CD4-positive, alpha-beta T cell treated with Interleukin-4 for 4 hours (primary cell): ENCODE results near the gene GGPS1.
"Not testable (repeated sequence)": the region's sequence is repeated elsewhere in the genome, so short reads cannot be mapped to it uniquely, and the experiment has no call there.

Experiments used
- DNase-seq: peaks from one replicate; pipeline ENCODE4 v3.0.0-alpha.2; 2020

Gene GGPS1

DNA sequence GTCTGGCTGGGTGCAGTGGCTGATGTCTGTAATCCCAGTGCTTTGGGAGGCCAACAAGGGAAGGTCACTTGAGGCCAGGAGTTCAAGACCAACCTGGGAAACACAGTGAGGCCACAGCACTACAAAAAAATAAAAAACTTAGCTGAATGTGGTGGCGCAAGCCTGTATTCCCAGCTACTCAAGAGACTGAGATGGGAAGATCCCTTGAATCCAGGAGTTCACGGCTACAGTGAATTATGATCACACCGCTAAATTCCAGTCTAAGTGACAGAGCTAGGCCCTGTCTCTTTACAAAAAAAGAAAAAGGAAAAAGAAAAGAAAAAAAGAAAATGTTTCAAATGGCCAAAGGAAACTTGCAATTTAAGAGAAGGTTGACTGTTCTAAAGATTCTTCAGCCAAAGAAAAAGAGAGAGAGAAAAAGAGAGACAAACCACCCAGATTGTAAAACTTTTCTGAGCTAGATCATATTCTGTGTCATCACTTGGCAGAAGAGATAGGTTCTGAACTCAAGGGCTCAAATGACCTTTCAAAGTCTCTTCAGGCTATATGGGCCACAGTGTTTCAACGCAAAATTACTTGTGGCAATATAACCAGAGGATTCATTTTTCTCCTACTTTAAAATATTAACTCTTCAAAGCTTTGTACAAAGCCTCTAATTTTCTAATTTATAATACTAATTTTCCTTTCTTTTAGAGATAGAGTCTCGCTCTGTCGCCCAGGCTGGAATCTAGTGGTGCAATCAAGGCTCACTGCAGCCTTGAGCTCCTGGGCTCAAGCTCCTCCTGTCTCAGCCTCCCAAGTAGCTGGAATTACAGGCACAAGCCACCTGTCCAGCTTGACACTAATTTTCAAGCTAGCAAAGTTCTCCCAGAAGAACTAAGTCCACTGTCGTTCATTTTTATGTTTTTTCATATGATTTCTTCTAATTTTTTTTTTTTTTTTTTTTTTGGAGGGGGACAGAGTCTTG lies 20.9 kb upstream of the GGPS1 start:
- no peak for DNase-seq

DNA sequence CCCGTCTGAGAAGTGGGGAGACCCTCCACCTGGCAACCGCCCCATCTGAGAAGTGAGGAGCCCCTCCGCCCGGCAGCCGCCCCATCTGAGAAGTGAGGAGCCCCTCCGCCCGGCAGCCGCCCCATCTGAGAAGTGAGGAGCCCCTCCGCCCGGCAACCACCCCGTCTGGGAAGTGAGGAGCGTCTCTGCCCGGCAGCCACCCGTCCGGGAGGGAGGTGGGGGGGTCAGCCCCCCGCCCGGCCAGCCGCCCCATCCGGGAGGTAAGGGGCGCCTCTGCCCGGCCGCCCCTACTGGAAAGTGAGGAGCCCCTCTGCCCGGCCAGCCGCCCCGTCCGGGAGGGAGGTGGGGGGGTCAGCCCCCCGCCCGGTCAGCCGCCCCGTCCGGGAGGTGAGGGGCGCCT lies 19.2 kb upstream of the GGPS1 start:
- not testable (repeated sequence) for DNase-seq

- DNase-seq: no peak
These were observed 15.1 kb upstream of the GGPS1 start for GRCh38 chr1:235313262-235313661.

GRCh38 chr1:235313931-235314678 lies 14.3 kb upstream of the GGPS1 start:
- no peak for DNase-seq

DNA sequence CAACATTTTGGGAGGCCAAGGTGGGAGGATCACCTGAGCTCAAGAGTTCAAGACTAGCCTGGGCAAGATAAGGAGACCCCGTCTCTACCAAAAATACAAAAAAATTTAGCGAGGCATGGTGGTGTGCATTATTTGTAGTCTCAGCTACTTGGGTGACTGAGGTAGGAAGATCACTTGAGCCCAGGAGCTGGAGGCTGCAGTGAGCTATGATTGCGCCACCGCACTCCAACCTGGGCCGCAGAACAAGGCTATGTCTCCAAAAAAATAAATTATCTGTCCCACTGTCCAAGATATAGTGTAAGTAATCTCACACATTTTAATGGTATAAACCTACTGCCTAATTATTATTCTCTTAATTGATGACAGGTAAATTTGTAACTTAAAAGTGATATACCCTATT lies 13.2 kb upstream of the GGPS1 start:
- DNase-seq: no peak

GRCh38 chr1:235315735-235316134 lies 12.6 kb upstream of the GGPS1 start:
- DNase-seq: no peak

- no peak for DNase-seq
These were observed 11.2 kb upstream of the GGPS1 start for GRCh38 chr1:235317168-235317567.

GRCh38 chr1:235319255-235319654 lies 9.1 kb upstream of the GGPS1 start:
- no peak for DNase-seq

DNA sequence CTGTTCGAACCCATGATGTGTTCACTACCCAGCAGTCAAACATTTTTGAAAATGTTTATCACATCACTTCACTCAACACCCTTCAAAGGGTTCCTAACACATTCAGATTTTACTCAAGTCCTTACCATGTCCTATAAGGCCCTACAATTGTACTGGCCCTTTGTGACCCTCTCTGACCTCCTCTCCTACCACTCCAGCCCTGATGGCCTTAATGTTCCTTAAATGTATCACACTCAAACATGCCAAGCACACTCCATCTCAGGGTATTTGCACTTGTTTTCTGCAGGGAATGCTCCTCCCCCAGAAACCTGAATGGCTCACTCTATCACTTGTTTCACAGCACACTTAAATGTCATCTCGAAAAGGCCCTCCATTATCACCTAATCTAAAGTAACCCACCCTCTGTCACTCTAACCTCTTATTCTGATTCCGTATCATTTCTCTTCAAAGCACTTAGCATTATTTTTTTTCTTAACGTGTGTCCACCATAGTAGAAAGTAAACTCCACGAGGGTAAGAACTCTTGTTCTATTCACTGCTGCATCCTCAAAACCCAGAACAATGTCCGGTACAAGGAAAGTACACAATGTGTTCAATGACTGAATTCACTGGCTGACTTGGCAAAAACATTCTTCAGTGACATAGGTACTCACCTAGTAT lies 7.7 kb upstream of the GGPS1 start:
- DNase-seq: no peak

- DNase-seq: no peak
These were observed 4.1 kb upstream of the GGPS1 start for GRCh38 chr1:235324296-235324695.

- peak; percentile 27 for DNase-seq
These were observed 3.2 kb upstream of the GGPS1 start for GRCh38 chr1:235325139-235325538.

DNA sequence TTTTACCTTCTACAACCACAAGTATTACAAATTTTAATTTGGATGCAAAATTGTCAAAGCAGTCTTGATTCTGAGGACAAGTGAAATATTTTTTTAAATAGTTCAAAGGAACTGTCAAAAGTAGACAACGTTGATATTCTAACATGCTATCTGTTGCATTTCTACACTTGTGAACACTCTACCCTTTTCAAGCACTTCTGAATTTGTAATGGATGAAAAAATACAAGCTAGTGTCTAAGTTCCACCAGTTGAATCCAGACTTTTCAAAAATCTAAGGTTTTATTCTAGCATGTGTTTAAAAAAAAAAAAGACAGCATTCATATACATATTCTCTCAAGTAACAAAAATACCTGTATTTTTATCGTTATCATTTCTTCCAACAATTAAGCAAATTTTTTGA lies 2.5 kb upstream of the GGPS1 start:
- no peak for DNase-seq

- peak; percentile 54 for DNase-seq
These were observed 1.4 kb upstream of the GGPS1 start for GRCh38 chr1:235326719-235327558.

- DNase-seq: no peak
These were observed 655 bp upstream of the GGPS1 start, which contains the start of gene ARID4B for GRCh38 chr1:235327559-235328270. Gene ARID4B, minus strand, starts transcription at chr1:235328179. Its CDS starts 1,260 bp downstream, at chr1:235326919.

DNA sequence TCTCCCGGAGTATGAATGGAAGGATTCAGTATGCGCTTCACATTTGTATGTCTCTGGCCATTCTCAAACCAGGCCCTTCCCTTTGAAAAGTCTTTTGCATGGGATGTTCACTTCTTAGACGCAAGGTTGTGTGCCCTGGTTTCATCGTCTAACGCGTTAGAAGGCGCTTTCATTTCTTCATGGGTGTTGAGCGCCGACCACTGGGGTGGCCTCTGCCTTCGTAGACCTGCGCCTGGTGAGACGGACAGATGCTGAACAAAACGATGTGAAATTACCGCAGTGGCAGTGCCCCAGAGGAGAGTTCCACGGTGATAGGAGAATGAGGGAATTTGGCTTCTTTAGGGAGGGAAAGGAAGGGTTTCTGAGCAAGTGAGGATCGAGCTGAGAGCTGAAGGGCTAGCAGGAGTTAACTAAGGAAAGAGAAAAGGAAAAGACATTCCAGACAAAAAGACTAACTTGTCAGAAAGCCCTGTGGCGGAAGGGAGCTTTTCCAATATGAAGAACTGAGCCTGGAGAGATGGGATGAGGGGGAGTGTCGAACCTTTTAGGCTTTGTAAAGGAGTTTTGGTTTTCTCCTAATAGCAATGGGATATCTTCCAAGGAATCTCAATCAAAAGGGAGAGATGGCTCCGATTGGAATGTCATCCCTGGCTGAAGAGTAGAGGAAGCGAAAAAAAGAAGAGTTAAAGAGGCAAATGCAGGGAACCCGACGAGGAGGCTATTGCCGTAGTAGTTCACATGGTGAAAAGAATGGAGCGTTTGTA lies 951 bp downstream of the GGPS1 start:
- peak; percentile 66 for DNase-seq

- no peak for DNase-seq
These were observed 2.5 kb downstream of the GGPS1 start for GRCh38 chr1:235330918-235331285.

DNA sequence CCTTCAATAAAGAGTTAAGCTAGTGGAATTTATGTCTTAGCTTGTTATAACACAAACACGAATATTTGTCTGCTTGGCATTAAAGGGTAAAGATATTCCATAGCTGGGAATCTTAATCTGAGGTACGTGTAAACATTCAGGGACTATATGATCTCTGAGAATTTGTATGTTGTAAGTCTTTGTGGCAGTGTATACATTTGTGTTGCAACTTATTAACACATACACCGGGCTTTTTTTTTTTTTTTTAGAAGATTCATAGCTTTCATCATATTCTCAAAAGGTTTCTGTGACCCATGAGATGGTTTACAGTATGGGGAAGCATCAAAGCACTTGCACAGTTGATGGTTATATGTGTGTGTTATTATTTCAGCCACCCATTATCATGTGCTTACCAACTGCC lies 3.0 kb downstream of the GGPS1 start:
- DNase-seq: no peak

- DNase-seq: peak; percentile 60
These were observed 8.5 kb downstream of the GGPS1 start for GRCh38 chr1:235336903-235337302.

DNA sequence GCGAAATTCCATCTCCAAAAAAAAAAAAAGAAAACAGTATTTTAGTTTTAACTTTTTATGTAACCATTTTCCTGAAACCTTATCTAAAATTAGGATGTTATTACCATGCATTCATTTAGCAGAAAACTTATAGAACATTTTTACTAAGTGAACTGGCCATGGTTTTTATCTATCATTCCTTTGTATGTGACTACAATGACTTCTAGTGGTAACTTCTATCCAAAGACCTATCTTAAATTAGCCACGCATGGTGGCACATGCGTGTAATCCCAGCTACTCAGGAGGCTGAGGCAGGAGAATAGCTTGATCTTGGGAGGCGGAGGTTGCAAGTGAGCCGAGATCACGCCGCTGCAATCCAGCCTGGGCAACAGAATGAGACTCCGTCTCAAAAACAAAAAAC lies 11.4 kb downstream of the GGPS1 start:
- no peak for DNase-seq

DNA sequence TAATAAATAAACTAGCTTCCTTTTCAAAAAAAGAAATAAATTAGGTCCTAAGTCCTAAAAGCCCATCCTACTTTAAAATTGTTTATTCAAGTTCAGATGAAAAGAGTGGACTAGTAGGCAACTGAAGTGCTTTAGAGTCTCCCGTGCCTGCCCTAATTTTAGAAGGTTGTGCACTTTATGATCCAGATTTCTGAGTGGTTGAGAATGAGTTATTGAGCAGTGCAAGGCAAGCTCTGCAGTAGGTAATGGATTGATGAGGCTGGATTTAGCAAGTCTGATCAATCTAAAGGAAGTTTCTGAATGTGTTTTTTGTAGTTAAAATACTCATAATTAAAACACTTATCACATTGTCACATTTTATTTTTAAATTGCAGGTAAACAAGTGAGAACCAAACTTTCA lies 13.0 kb downstream of the GGPS1 start:
- no peak for DNase-seq

DNA sequence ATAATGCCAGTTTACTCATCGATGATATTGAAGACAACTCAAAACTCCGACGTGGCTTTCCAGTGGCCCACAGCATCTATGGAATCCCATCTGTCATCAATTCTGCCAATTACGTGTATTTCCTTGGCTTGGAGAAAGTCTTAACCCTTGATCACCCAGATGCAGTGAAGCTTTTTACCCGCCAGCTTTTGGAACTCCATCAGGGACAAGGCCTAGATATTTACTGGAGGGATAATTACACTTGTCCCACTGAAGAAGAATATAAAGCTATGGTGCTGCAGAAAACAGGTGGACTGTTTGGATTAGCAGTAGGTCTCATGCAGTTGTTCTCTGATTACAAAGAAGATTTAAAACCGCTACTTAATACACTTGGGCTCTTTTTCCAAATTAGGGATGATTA lies 13.7 kb downstream of the GGPS1 start:
- no peak for DNase-seq
